HCT116 (cell line): ENCODE results near the gene GP1BA. TPM values are rescaled to one million over a fixed set of nuclear protein-coding genes. Genes with fewer than 3 reads are reported as not detected.
"Not testable (repeated sequence)": the region's sequence is repeated elsewhere in the genome, so short reads cannot be mapped to it uniquely, and the experiment has no call there.

Source experiments
- ATAC-seq: fragments of 200-7000 bp; cut with Tn5 transposase; 2 replicates; pipeline ENCODE4 v1.9.1; 2020; ENCODE audit warnings: mild to moderate bottlenecking, moderate library complexity
- BruUV-seq: library from RNA; stranded (reverse); fragments of 400-500 nt; replicated peaks from 2 replicates; lab custom pipeline; 2021; lab: Mats Ljungman, UMichigan
- CTCF ChIA-PET: fragments of 300-600 bp; sonication (Branson Sonifier 250); formaldehyde crosslinking; loops from one replicate; lab custom pipeline; 2021; ENCODE audit warnings: antibody characterized with exemption; lab: Charles Lee
- POLR2A ChIA-PET: fragments of 300-600, 350-600 bp; sonication (Branson Sonifier 250); formaldehyde crosslinking; loops from one replicate; lab custom pipeline; 2021; ENCODE audit warnings: antibody characterized with exemption; lab: Charles Lee
- RAD21 ChIA-PET, 2 experiments: fragments of 300-600 bp; sonication (Branson Sonifier 250); formaldehyde crosslinking; loops; one replicate each; lab custom pipeline; 2023; ENCODE audit warnings: low total read pairs in 2 of 2; ENCODE audit not compliant: uncharacterized antibody in 2 of 2, unreplicated experiment in 2 of 2, low non-redundant PET in 1 of 2; lab: Charles Lee
- DNase-seq: peaks from one replicate; pipeline ENCODE4 v3.0.0-alpha.2; 2010; ENCODE audit warnings: low read depth, low spot score
- H2AFZ ChIP-seq: fragments of 200-600 bp; shearing (Covaris generic), sonication (generic); 2 replicates; pipeline ENCODE4 v1.6.1; 2017; ENCODE audit warnings: low read depth, mixed run types, mixed read lengths, antibody characterized with exemption, low read length; ENCODE audit not compliant: poor library complexity, severe bottlenecking
- H3K27ac ChIP-seq: 2 replicates; pipeline ENCODE4 v1.5.1; 2012; ENCODE audit warnings: low read depth, low read length
- H3K27me3 ChIP-seq: fragments of 200-600 bp; sonication (generic); 2 replicates; pipeline ENCODE4 v1.6.1; 2016; ENCODE audit warnings: mixed run types, low read length, mixed read lengths; ENCODE audit not compliant: insufficient read depth
- H3K36me3 ChIP-seq, 2 experiments: fragments of 200-500 bp in 1 of 2; fragments of 200-600 bp in 1 of 2; sonication (Bioruptor generic) in 1 of 2; sonication (generic) in 1 of 2; 2 replicates each; pipeline versions ENCODE4 v1.5.1 to v1.6.1; 2014 to 2016; ENCODE audit warnings: low read length in 2 of 2, inconsistent platforms in 1 of 2, mixed read lengths in 1 of 2, mixed run types in 1 of 2; ENCODE audit not compliant: insufficient read depth in 2 of 2, control insufficient read depth in 1 of 2
- H3K4me1 ChIP-seq, 2 experiments: fragments of 200-600 bp in 1 of 2; sonication (generic) in 1 of 2; 2 replicates each; pipeline versions ENCODE4 v1.5.1 to v1.6.1; 2012 to 2017; ENCODE audit warnings: low read length in 2 of 2, inconsistent platforms in 1 of 2, mild to moderate bottlenecking in 1 of 2, mixed read lengths in 1 of 2, mixed run types in 1 of 2, moderate library complexity in 1 of 2; ENCODE audit not compliant: insufficient read depth in 2 of 2, control insufficient read depth in 1 of 2
- H3K4me2 ChIP-seq: fragments of 200-600 bp; sonication (generic); 2 replicates; pipeline ENCODE4 v1.6.1; 2017; ENCODE audit warnings: mixed run types, low read length, mixed read lengths
- H3K4me3 ChIP-seq, 2 experiments: fragments of 200-600 bp in 1 of 2; sonication (generic) in 1 of 2; replicated peaks in 1 of 2; 2 replicates each; pipeline ENCODE4 v1.5.1; 2011 to 2016; ENCODE audit warnings: low read length in 2 of 2, control low read depth in 1 of 2, low read depth in 1 of 2, mild to moderate bottlenecking in 1 of 2, mixed read lengths in 1 of 2, mixed run types in 1 of 2
- H3K79me2 ChIP-seq: fragments of 200-600 bp; sonication (generic); 2 replicates; pipeline ENCODE4 v1.6.1; 2017; ENCODE audit warnings: mild to moderate bottlenecking, mixed run types, low read length, moderate library complexity, mixed read lengths; ENCODE audit not compliant: insufficient read depth
- H3K9ac ChIP-seq: fragments of 200-600 bp; sonication (generic); 2 replicates; pipeline ENCODE4 v1.6.1; 2016; ENCODE audit warnings: low read length, mixed read lengths
- H3K9me2 ChIP-seq: fragments of 200-600 bp; sonication (generic), shearing (Covaris generic); 2 replicates; pipeline ENCODE4 v1.6.1; 2017; ENCODE audit warnings: mixed run types, mild to moderate bottlenecking, moderate library complexity; ENCODE audit not compliant: insufficient read depth
- H3K9me3 ChIP-seq, 2 experiments: fragments of 200-500 bp in 1 of 2; fragments of 200-600 bp in 1 of 2; sonication (Bioruptor generic) in 1 of 2; sonication (generic) in 1 of 2; 2 replicates each; pipeline ENCODE4 v1.6.1; 2014 to 2017; ENCODE audit warnings: low read length in 2 of 2, mixed read lengths in 2 of 2, inconsistent platforms in 1 of 2, low read depth in 1 of 2, mild to moderate bottlenecking in 1 of 2, mixed run types in 1 of 2, moderate library complexity in 1 of 2; ENCODE audit not compliant: control insufficient read depth in 1 of 2, insufficient read depth in 1 of 2
- H4K20me1 ChIP-seq: fragments of 200-600 bp; sonication (generic), shearing (Covaris generic); 2 replicates; pipeline ENCODE4 v1.6.1; 2017; ENCODE audit warnings: mixed run types, mild to moderate bottlenecking, moderate library complexity; ENCODE audit not compliant: insufficient read depth
- ATF3 ChIP-seq: IDR thresholded peaks from 2 replicates; pipeline ENCODE4 v1.6.1; 2012
- CEBPB ChIP-seq: IDR thresholded peaks from 2 replicates; pipeline ENCODE4 v1.6.1; 2012; ENCODE audit warnings: low read depth
- POLR2A ChIP-seq: IDR thresholded peaks from 2 replicates; pipeline ENCODE4 v1.7.0; 2011; ENCODE audit warnings: borderline replicate concordance; ENCODE audit not compliant: insufficient read depth, insufficient read length; ENCODE audit errors: extremely low read depth
- SP1 ChIP-seq: IDR thresholded peaks from 2 replicates; pipeline ENCODE4 v1.6.1; 2012; ENCODE audit warnings: low read depth
- ZFX ChIP-seq: fragments of 450-650 bp; IDR thresholded peaks from 2 replicates; pipeline ENCODE4 v1.6.1; 2017
- intact Hi-C: fragments of 100-400 bp; cut with micrococcal nuclease; formaldehyde crosslinking; loops from 2 replicates; pipeline ENCODE4 v1.10.0; 2022
- total RNA-seq: library from RNA; stranded (reverse); gene quantifications from one replicate; pipeline ENCODE4 v1.2.1, GENCODE V29; 2021; ENCODE audit not compliant: unreplicated experiment

The GP1BA gene
- total RNA-seq, 1 experiment from 2014 or later: not detected

- Histone ChIP-seq H3K79me2 (no peaks in the 10 kb centered on the region), H2AFZ (no peak overlapping the region), H3K4me2 (no peak overlapping the region), H3K27me3 (no peaks in the 10 kb centered on the region), H3K36me3 (no peaks in the 10 kb centered on the region), H3K4me3 (no peak overlapping the region), H3K9me2 (no peaks in the 10 kb centered on the region), H3K9me3 (no peaks in the 10 kb centered on the region), H3K27ac (no peak overlapping the region), H3K9ac (no peak overlapping the region), H4K20me1 (no peaks in the 10 kb centered on the region), H3K4me1 (no peaks in the 10 kb centered on the region)
- DNase-seq (no peak), ATAC-seq (no peak)
- TF ChIP-seq CEBPB (no peak), ZFX (no peak), SP1 (no peak), ATF3 (no peak), POLR2A (no peak)
- ChIA-PET RAD21 (no interaction called here), CTCF (no interaction called here), POLR2A (no interaction called here)
- intact Hi-C loops: loop anchor here (2.0 kb wide), 1 partner anchor 13 kb away; no protein-coding TSS in a partner anchor
- BruUV-seq: no TSS peak
Observed at GRCh38 chr17:4921320-4921719, 10.8 kb upstream of the GP1BA start.

- H3K4me1 ChIP-seq, POLR2A ChIA-PET, H3K4me2 ChIP-seq, H3K9ac ChIP-seq, CTCF ChIA-PET, intact Hi-C loops, H3K79me2 ChIP-seq, ATAC-seq, H3K27me3 ChIP-seq, DNase-seq, H4K20me1 ChIP-seq, H3K4me3 ChIP-seq, BruUV-seq, H3K27ac ChIP-seq, H3K9me2 ChIP-seq, H3K9me3 ChIP-seq, H3K36me3 ChIP-seq, RAD21 ChIA-PET, H2AFZ ChIP-seq: not testable (repeated sequence)
Observed at GRCh38 chr17:4926577-4927335, 5.3 kb upstream of the GP1BA start.
